ENCODE results near the gene RPL31.
A peak's percentile ranks its signal among the peaks of the same experiment; 100 is the strongest.

Gene RPL31

DNA sequence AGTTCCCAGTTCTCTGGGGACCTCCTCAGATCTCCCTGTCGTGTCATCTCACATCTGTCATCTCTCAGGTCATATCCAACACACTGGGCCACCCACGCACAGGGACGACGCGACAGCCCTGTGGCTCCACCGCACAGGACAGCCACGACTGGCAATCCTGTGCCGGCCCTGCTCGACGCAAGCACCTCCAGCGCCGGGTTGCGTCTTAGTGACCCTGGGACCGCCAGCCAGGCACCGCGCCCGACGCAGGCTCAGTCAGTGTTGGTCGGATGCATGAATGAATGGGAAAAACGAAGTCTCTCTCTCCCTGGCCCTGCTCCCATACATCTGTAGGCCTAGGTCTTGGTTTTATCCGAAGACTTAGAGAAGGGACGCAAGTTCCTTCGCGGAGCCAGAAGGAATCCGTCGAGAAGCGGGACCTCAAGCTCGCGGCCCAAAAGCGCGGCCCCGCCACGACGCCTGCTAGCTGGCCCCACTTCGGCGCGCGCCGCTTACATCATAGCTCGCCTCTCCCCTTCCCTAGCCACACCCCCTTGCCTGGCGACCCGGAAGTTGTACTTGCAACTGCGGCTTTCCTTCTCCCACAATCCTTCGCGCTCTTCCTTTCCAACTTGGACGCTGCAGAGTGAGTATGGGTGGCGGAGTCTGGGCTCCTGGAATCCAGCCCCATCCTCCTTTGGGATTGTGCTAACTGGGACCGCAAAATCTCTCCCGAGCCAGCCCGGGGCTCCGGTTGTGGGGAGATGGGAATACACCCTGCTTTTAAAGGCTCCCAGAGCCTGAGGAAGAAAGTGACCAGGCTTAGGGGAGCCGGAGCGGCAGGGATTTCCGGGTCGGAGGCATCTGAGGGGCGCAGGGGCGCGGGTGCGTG, at the start of gene RPL31:
Gene RPL31, plus strand, starts transcription at position 599 of the 871 bp plus-strand sequence. CDS start 413 bp downstream, outside the sequence.
- peak; percentile 98 for DNase-seq (ENCODE audit: low read depth)

DNA sequence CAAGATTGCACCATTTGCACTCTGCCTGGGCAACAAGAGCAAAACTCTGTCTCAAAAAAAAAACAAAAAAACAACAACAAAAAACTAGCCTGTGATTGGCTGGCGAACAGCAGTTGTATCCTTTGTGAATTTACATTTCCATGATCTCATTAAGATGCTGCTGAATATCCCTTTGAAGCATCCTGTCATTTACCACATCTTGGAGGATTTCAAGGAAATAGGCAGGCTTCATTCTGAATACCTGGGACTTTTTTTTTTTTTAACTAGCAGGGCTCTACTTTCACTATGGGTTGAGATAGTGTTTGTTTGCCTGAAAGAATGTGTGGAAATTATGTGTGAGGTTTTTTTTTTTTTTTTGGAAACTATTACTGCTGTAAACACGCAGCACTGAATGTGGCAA, 49.6 kb upstream of the RPL31 start:
- no peak for DNase-seq (ENCODE audit: low read depth)

DNA sequence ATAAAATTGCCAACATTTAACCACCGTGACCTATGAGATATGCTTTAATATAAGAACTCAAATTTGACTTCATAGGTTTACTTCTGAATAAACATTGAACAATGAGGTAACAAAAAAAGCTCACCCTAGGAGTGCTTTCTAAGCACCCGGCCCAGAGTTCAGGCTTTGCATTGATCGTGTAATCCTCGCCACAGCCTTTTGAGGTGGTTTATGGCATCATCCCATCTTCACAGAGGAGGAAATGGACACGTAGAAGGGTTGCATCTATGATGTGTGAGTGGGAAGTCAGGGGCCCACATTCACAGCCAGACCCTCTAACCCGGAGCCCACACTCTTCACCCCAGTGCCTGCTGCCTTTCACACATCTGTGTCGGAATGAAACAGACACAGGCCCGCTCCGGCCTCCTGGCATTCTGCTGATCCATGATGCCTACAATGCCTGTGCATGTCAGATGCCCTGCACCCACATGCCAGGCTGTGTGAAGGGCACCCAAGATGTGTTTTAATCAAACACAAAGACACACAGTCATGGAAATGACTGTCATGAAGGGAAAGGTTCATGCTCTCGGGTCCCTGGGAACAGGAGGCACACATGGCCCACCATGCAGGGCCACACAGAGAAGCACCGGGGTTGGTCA, 48.6 kb upstream of the RPL31 start:
- DNase-seq (ENCODE audit: low read depth): no peak

DNA sequence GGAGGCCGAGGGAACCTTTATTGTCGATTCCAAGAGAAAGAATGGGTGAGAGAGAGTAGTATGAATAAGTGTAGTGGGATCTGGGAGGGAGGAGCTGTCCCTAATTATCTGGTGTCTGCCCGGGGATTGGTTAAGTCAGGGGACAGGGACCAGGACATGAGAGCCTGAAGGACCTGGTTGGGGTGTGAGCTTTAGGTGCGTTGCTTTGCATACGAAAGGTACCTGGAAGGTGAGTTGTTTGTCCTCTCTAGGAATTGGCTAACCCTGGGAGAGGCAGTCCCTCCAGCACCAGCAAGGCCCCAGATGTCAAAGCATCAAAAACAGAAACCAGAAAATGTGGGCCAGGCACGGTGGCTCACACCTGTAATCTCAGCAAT, 48.1 kb upstream of the RPL31 start:
- DNase-seq (ENCODE audit: low read depth): no peak

- no peak for DNase-seq (ENCODE audit: low read depth)
These were observed 46.9 kb upstream of the RPL31 start for GRCh38 chr2:100955226-100955625.

GRCh38 chr2:100956081-100956480, 46.0 kb upstream of the RPL31 start:
- DNase-seq (ENCODE audit: low read depth): no peak

- peak; percentile 98 for DNase-seq (ENCODE audit: low read depth)
These were observed 44.0 kb upstream of the RPL31 start for GRCh38 chr2:100957996-100958653.

GRCh38 chr2:100959225-100959880, 42.7 kb upstream of the RPL31 start:
- peak; percentile 84 for DNase-seq (ENCODE audit: low read depth)

GRCh38 chr2:100960688-100961087, 41.4 kb upstream of the RPL31 start:
- no peak for DNase-seq (ENCODE audit: low read depth)

GRCh38 chr2:100962366-100963025, 39.6 kb upstream of the RPL31 start:
- DNase-seq (ENCODE audit: low read depth): no peak

DNA sequence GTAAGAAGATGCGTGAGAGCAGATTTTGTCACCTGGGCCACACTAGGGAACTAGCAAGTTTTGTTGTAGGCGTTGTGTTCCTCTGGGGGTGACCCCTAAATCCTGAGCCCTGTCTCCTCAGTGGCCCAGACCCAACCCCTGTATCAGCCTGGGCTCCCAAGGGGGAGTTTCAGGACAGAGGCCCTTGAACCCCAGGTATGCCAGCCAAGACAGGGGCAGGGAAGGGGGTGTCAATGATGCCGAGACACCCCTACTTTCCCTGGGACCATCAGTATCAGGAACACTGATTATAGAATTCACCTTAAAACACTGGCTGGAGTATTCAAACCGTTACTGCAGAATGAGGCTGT, 39.1 kb upstream of the RPL31 start:
- DNase-seq (ENCODE audit: low read depth): no peak

DNA sequence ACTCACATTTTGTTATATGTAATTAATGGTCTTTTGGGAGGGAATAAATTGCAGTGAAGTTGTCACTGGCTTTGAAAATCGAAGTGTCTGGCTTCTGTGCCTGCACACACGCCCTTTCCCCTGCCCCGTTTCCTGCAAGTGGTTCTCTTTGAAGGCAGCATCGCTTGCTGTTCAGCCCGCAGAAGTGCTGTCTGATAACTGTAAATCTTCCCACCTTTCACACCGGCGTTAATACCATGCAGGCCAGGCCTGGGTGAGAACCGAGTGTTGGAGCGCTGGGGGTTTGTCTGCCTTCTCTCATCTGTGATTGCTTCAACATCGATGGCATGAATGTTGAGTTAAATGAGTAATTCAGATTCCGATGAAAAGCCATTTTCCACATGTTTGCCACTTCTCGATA, 37.9 kb upstream of the RPL31 start:
- DNase-seq (ENCODE audit: low read depth): no peak

- no peak for DNase-seq (ENCODE audit: low read depth)
These were observed 37.4 kb upstream of the RPL31 start for GRCh38 chr2:100964681-100965169.

DNA sequence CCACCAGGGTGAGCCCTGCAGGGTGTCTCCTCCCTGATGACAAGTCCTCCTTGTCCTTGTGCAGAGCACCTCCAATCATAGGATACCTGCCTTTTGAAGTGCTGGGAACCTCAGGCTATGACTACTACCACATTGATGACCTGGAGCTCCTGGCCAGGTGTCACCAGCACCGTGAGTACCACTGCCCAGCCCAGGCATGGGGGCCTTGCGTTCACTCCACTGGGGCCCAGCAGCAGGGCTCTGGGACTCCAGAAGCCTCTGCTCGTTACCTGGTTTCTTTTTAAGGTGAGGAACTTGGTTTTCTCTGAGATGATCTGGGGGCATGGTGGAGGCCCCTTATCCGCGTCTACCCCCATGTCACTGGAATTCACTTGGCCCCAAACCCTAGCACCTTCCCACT, 36.5 kb upstream of the RPL31 start:
- DNase-seq (ENCODE audit: low read depth): no peak

- DNase-seq (ENCODE audit: low read depth): no peak
These were observed 34.4 kb upstream of the RPL31 start for GRCh38 chr2:100967716-100968115.

- DNase-seq (ENCODE audit: low read depth): no peak
These were observed 33.6 kb upstream of the RPL31 start for GRCh38 chr2:100968146-100969145.

DNA sequence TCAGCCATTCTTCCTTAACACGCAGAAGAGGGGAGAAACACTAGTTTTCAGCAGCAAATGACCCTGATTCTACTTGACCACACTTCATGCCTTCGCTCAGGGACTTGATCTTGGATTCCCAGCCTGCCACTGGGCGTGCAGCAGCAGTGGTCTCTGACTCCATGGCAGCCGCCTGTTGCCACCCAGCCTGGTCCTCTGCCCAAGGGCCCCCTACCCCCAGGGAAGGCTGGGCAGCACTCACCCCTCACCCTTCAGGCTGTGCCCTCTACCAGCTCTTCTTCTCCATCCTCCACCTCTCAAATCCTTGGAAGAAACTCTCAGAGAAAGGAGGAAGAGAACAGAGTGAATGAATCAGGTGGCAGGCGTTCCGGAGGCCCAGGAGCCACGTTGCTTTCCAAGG, 32.1 kb upstream of the RPL31 start:
- no peak for DNase-seq (ENCODE audit: low read depth)

DNA sequence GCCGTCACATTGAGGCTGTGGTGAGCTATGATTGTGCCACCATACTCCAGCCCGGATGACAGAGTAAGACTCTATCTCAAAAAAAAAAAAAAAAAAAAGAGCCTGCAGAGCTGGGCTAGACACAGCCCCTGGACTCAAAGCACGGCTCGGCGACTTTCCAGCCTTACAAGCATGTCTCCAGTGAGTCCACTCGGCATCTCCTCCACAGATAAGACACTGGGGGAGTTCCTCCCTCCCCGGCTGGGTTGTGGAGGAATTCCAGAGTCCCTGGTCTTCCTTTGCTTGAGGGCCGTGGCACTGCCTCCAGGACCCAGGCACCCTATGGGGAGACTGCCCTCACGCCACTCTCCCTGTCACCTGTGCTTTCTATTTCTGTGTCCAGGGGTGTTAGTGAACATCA, 30.9 kb upstream of the RPL31 start:
- DNase-seq (ENCODE audit: low read depth): no peak

DNA sequence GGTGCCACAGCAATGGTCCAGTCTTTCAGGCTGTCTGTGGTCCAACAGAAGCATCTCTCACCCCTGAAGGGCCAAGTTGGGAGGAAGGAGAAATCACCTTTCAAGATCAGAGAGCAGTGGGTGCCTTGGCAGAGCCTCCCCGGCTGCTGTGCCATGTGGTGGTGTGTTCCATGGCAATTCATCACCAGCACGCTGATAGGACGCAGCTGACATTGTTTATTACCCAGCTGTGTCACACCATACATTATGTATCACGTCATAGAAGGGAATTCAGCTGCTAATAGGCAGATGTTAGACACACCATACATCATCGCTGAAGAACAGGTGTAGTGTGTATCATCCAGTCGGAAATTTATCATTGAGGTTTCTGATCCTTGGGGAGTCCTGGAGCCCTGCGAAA, 29.6 kb upstream of the RPL31 start:
- DNase-seq (ENCODE audit: low read depth): no peak

GRCh38 chr2:100974712-100975520, 27.2 kb upstream of the RPL31 start:
- no peak for DNase-seq (ENCODE audit: low read depth)
